GM06990 (cell line): ENCODE measurements around the gene HNRNPA3.

Experiments used
- DNase-seq: peaks from one replicate; pipeline ENCODE4 v3.0.0-alpha.2; 2011; ENCODE audit not compliant: insufficient read length; ENCODE audit errors: extremely low read depth
- H3K27me3 ChIP-seq: replicated peaks from 2 replicates; pipeline ENCODE4 v1.6.0; 2011; ENCODE audit warnings: low read length; ENCODE audit not compliant: control insufficient read depth, insufficient read depth
- H3K36me3 ChIP-seq: 2 replicates; pipeline ENCODE4 v1.5.1; 2011; ENCODE audit warnings: low read length; ENCODE audit not compliant: control insufficient read depth, insufficient read depth
- H3K4me3 ChIP-seq: replicated peaks from 2 replicates; pipeline ENCODE4 v1.5.1; 2011; ENCODE audit warnings: low read depth, mild to moderate bottlenecking, control low read depth, low read length
- TF ChIP-seq, protein P1 (sequence below): IDR thresholded peaks from 2 replicates; pipeline ENCODE4 v1.5.1; 2011; ENCODE audit warnings: low read length, control low read depth, mild to moderate bottlenecking, inconsistent platforms; ENCODE audit not compliant: insufficient read depth, poor library complexity, severe bottlenecking

Gene HNRNPA3

DNA sequence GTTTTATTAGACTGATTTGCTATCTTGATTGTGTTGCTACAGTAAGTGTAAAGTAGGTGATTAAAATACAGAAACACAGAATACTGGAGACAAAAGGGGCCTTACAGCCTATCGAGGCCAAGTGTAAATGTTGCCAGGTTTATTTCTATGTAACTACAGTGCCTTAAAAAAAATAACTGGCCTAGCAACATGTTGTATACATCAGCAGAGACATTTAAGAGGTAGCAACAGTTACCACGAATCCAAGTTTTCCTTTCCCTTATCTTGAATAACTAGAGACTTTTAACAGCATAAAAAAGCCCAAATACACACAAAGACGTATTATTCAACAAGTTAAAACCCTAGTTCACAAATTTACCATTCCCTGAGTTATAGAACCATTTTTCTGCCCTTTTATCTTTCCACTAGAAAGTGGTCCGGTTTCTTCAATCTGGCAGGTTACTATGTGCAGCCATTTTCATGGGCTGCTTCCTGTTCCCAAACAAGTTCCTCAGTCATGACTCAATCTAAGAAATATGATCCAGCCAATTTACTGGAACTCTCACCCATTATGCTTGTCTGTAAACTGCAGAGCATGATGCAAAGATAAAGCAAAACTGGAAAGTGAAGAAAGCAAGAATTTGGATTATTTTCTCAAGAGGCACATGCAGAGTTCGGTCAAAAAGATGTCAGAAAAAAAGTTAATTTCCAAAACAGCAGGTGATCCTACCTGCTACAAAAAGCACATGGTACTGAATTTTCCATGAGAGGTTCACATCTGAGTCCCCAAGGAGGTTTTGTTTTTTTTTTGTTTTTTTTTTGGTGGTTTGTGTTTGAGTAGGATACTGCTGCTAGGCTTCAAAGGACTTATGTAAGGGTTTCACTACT is 29.8 kb downstream of the HNRNPA3 start:
- TF ChIP-seq, protein P1, sequence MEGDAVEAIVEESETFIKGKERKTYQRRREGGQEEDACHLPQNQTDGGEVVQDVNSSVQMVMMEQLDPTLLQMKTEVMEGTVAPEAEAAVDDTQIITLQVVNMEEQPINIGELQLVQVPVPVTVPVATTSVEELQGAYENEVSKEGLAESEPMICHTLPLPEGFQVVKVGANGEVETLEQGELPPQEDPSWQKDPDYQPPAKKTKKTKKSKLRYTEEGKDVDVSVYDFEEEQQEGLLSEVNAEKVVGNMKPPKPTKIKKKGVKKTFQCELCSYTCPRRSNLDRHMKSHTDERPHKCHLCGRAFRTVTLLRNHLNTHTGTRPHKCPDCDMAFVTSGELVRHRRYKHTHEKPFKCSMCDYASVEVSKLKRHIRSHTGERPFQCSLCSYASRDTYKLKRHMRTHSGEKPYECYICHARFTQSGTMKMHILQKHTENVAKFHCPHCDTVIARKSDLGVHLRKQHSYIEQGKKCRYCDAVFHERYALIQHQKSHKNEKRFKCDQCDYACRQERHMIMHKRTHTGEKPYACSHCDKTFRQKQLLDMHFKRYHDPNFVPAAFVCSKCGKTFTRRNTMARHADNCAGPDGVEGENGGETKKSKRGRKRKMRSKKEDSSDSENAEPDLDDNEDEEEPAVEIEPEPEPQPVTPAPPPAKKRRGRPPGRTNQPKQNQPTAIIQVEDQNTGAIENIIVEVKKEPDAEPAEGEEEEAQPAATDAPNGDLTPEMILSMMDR: no peak
- no peak for DNase-seq
- Histone ChIP-seq H3K4me3 (no peak overlapping the region), H3K27me3 (no peaks in the 10 kb centered on the region), H3K36me3 (no peaks in the 10 kb centered on the region)

DNA sequence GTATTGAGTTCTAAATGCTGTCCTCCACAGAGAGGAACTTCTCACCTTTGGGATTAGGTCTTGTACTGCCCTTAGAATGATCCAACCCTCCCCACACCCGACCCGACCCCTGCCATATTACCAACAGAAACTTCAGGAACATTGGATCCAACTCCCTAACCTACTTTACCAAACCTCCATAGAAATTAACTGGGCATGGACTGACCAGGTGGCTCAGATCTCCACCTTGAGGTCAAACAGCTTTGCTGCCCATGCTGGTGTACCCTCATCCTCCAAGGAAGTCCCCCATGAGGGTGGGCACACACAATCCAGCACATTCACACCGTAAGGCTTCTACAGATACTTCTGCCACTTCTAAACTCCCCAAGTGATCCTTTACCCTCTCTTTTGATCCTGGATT is 30.5 kb downstream of the HNRNPA3 start:
- Histone ChIP-seq H3K36me3 (no peaks in the 10 kb centered on the region), H3K27me3 (no peaks in the 10 kb centered on the region), H3K4me3 (no peak overlapping the region)
- DNase-seq: no peak
- TF ChIP-seq, protein P1: no peak

DNA sequence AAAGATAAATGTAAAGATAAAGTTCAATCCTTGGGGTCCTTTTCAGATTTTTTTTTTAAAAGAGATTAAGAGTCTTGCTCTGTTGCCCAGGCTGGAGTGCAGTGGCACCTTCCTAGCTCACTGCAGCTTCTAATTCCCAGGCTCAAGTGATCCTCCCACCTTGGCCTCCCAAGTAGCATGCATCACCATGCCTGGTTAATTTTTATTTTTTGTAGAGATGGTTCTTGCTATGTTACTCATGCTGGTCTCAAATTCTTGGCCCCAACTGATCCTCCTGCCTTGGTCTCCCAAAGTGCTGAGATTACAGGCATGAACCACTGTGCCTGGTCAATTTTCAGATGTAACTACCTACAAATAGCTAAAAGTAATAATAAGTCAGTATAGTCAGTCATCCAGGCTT is 30.9 kb downstream of the HNRNPA3 start:
- no peaks in the 10 kb centered on the region for H3K36me3 ChIP-seq
- no peak for DNase-seq
- no peaks in the 10 kb centered on the region for H3K27me3 ChIP-seq
- TF ChIP-seq, protein P1: no peak
- H3K4me3 ChIP-seq: no peak overlapping the region

DNA sequence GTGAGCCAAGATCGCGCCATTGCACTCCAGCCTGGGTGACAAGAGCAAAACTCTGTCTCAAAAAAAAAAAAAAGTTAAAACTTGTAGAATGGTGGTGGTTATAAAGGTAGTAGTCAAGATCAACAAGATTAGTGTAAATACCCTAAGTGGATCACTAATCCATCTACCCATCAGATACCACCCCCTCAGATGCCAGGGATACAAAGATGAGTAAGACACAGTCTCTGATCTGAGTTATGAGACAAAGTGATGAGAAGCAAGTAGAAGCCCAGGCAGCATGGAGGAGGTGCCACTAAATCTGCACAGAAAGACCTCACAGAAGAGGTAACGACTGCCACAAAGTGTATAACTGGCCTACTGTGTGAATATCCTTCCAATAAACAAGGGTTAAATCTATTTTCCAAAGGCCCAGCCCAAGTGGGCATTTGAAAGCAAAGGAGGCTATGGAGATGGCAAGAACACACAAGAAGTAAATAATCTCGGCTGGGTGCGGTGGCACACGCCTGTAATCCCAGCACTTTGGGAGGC is 31.7 kb downstream of the HNRNPA3 start:
- H3K4me3 ChIP-seq: no peak overlapping the region
- H3K27me3 ChIP-seq: no peaks in the 10 kb centered on the region
- DNase-seq: no peak
- H3K36me3 ChIP-seq: no peaks in the 10 kb centered on the region
- TF ChIP-seq, protein P1: no peak

DNA sequence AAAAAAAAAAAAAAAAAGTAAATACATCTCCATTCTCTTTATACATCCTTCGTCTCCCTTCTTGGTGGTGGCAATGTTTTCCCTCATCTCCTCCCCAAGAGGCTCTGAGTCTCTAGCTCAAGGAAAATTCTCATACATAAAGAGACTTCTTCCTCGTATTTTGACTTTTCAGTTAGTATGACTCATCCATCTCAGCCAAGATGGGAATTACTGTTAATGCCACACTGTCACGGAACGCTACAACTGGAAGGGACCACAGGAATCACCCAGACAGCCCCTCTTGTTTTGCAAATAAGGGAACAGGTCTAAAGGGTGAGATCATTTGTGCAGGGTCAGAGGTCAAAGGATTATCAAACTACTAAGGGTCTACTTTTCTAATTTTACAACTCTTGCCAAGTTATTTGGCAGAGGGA is 32.4 kb downstream of the HNRNPA3 start:
- Histone ChIP-seq H3K36me3 (no peaks in the 10 kb centered on the region), H3K27me3 (no peaks in the 10 kb centered on the region), H3K4me3 (no peak overlapping the region)
- TF ChIP-seq, protein P1: no peak
- DNase-seq: no peak
